Endothelial cell of hepatic sinusoid (primary cell): ENCODE data around the gene ICOS.

Experiments used
- in situ Hi-C: cut with HindIII; loops from 2 replicates; pipeline ENCODE4 v1.10.0; 2017; ENCODE audit warnings: low sequenced_read_pairs

The ICOS gene

DNA sequence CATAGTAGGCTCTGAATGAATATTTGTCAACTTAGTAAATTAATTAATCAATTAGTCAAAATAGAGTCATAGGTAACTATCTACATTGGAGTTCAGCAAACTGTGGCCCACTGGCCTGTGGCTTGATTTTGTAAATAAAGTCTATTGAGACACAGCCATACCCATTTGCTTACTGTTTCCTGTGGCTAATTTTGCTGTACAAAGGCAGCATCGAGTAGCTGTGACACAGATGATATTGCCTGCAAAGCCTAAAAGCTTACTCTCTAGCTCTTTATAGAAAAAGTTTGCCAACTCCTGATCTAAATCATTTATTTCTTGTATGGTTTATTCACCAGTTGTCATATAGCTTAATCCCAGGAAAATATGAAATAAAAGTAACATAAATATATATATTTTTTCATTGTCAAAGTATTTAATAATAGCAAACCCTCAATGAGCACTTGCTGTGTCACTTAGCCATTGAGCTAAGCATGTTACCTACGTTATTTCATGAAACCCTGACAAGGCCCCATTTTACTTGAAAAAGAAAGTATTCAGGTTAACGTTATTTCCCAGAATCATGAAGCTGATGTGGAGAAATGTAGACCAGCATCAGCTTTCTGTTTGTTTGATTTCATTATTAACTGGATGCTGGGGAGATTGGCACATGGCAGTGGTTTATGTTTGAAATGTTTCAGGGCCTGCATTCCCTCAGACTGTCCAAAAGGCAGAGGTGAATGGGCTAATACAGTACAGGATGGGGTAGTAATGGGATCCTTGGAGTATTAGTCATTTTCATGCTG, 69.6 kb downstream of the ICOS start:
- in situ Hi-C loops: loop anchor here (10.0 kb wide), 1 partner anchor 689 kb away; no protein-coding TSS in a partner anchor

DNA sequence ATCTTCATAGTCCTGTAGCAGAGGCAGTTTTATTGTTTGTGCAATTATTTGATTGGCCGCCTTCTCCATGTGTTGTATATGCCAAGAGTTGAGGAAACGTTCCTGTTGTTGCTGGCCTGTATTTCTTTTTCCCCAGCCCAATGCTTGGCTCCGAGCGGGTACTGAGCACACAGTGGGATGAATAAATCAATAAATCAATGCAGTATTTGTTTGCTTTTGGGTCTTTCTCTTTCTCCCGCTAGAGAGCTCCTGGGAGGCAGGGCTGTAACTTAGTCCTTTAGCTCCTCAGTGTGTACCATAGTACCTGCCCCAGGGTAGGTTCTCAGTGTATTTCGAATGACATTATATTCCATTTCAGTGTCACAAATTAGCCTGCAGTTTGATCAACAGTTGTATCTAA, 71.8 kb downstream of the ICOS start:
- in situ Hi-C loops: loop anchor here (10.0 kb wide), 1 partner anchor 686 kb away; no protein-coding TSS in a partner anchor

DNA sequence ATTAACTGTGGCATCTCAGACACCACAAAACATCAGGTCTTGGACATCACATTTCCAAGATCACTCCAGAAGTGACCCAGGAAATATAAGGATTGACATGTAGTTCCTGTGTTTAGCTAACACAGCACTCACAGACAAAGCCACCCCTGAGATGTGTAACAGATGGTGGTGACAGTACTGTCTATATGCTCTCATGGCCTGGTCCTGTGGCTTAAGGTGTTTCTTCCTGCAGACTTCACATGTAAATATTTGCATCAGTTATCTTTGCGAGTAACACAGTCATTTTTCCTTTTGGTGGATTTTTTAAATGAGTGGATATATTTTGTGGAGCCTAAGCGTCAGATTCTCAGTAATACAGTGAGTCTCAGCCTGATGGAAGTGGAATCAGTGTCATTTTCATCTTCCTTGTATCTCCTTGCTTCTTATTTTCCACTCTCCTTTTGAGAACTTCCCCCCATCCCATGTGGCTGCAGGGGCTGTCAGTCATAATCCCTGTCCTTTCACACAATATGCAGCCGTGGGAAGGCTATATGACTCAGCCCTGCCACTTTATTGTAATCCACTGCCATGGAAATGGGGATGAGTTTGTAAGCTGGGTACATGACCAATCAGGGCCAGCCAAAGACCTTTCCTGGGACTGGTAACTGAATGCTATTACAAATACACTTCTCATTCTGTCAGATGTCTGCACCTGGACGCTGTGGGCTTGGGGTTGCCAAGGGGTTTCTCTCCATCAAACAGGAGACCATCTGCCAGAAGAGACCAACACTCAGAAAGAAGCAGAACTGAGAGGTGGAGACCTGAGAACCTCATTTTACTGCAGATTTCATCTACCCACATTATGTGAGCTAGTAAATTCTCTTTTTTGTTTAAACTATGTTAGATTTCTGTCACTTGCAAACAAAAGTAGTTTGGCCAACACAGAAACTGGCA, 74.3 kb downstream of the ICOS start:
- in situ Hi-C loops: no loop called here
